DOHH2 (cell line): ENCODE results near the gene CORO2B.

Source experiments
- H3F3A ChIP-seq: fragments of 200-600 bp; sonication (generic), shearing (Covaris generic); 2 replicates; pipeline ENCODE4 v1.6.0; 2016; ENCODE audit warnings: antibody characterized with exemption, mild to moderate bottlenecking; ENCODE audit not compliant: control insufficient read depth, insufficient read depth
- H3K27ac ChIP-seq: fragments of 200-600 bp; sonication (generic); 2 replicates; pipeline ENCODE4 v1.5.1; 2014; ENCODE audit warnings: low read depth, mild to moderate bottlenecking, low read length, moderate library complexity
- H3K27me3 ChIP-seq: fragments of 200-600 bp; sonication (generic); 2 replicates; pipeline ENCODE4 v1.6.1; 2014; ENCODE audit warnings: mild to moderate bottlenecking, low read length, mixed read lengths; ENCODE audit not compliant: control insufficient read depth
- H3K36me3 ChIP-seq: fragments of 200-600 bp; sonication (generic); 2 replicates; pipeline ENCODE4 v1.6.1; 2014; ENCODE audit warnings: mild to moderate bottlenecking, low read length, moderate library complexity, mixed read lengths; ENCODE audit not compliant: control insufficient read depth
- H3K4me1 ChIP-seq: fragments of 200-600 bp; sonication (generic); 2 replicates; pipeline ENCODE4 v1.6.1; 2014; ENCODE audit warnings: mild to moderate bottlenecking, low read length, mixed read lengths; ENCODE audit not compliant: control insufficient read depth
- H3K4me2 ChIP-seq: fragments of 200-600 bp; sonication (generic); 2 replicates; pipeline ENCODE4 v1.6.0; 2014; ENCODE audit warnings: mild to moderate bottlenecking, low read length, moderate library complexity
- H3K4me3 ChIP-seq: fragments of 200-600 bp; sonication (generic); 2 replicates; pipeline ENCODE4 v1.5.1; 2014; ENCODE audit warnings: mild to moderate bottlenecking, low read length, mixed read lengths
- H3K79me2 ChIP-seq: fragments of 200-600 bp; sonication (generic); 2 replicates; pipeline ENCODE4 v1.6.1; 2014; ENCODE audit warnings: mild to moderate bottlenecking, low read length, mixed read lengths; ENCODE audit not compliant: control insufficient read depth
- H3K9me2 ChIP-seq: fragments of 200-600 bp; sonication (generic); replicated peaks from 2 replicates; pipeline ENCODE4 v1.6.1; 2014; ENCODE audit warnings: mild to moderate bottlenecking, low read length, mixed read lengths; ENCODE audit not compliant: control insufficient read depth
- H3K9me3 ChIP-seq: fragments of 200-600 bp; sonication (generic); 2 replicates; pipeline ENCODE4 v1.6.1; 2014; ENCODE audit warnings: antibody characterized with exemption, low read length, mixed read lengths; ENCODE audit not compliant: control insufficient read depth, insufficient read depth
- H4K20me1 ChIP-seq: fragments of 200-600 bp; sonication (generic); 2 replicates; pipeline ENCODE4 v1.6.0; 2014; ENCODE audit warnings: low read depth, mild to moderate bottlenecking, antibody characterized with exemption, low read length, moderate library complexity; ENCODE audit not compliant: control insufficient read depth, insufficient read depth
- CTCF ChIP-seq: fragments of 200-600 bp; sonication (generic); IDR thresholded peaks from one replicate; pipeline ENCODE4 v1.5.1; 2014; ENCODE audit warnings: antibody characterized with exemption, mild to moderate bottlenecking, low read depth, low read length; ENCODE audit not compliant: poor library complexity, severe bottlenecking
- EZH2phosphoT487 ChIP-seq: fragments of 200-600 bp; sonication (generic); IDR thresholded peaks from 2 replicates; pipeline ENCODE4 v1.6.1; 2017; ENCODE audit warnings: borderline replicate concordance, mild to moderate bottlenecking, antibody characterized with exemption, low read length, moderate library complexity, mixed read lengths

CORO2B gene

GRCh38 chr15:68774120-68774519 is 195.3 kb downstream of the CORO2B start:
- no peaks in the 10 kb centered on the region for H3K4me1 ChIP-seq
- H3K4me2 ChIP-seq = no peak overlapping the region
- no peaks in the 10 kb centered on the region for H4K20me1 ChIP-seq
- H3K79me2 ChIP-seq = no peaks in the 10 kb centered on the region
- peaks cover 14% of the 10 kb centered on the region for H3K36me3 ChIP-seq
- H3K9me3 ChIP-seq = no peaks in the 10 kb centered on the region
- H3K27ac ChIP-seq = no peak overlapping the region
- no peak for TF ChIP-seq CTCF
- no peak for TF ChIP-seq EZH2phosphoT487
- H3F3A ChIP-seq = peaks cover 6% of the 10 kb centered on the region
- H3K9me2 ChIP-seq = no peaks in the 10 kb centered on the region
- H3K27me3 ChIP-seq = no peaks in the 10 kb centered on the region; the same call in 1 of the 2 replicates
- no peak overlapping the region for H3K4me3 ChIP-seq

DNA sequence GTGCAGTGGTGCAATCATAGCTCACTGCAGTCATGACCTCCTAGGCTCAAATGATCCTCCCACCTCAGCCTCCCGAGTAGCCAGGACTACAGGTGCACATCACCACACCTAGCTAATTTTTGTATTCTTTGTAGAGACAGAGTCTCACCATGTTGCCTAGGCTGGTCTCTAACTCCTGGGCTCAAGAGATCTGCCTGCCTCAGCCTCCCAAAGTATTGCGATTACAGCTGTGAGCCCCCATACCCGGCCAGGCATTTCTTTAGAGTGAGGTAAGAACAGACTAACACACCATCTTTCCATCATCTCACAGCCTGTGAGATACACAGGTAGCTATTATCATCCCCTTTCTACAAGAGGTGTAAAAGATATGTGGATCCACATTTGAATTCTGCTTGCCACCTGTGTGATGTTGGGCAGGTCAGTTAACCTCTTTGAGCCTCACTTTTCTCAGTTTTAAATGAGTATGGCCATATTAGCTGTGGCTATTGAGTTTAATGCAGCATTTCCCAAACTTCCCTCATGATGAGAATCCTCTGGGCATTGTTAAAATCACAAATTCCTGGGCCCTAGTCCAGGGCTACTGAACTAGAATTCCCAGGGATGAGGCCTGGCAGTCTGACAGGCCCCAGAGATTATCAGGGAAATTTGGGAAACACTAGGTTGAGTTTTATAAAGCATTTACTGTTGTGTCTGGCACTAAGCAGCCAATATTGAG is 195.9 kb downstream of the CORO2B start:
- peaks cover 12% of the 10 kb centered on the region for H3F3A ChIP-seq
- H3K79me2 ChIP-seq = no peaks in the 10 kb centered on the region
- H3K27ac ChIP-seq = no peak overlapping the region
- H3K4me3 ChIP-seq = no peak overlapping the region
- no peaks in the 10 kb centered on the region for H3K9me3 ChIP-seq
- no peaks in the 10 kb centered on the region for H3K4me1 ChIP-seq
- no peaks in the 10 kb centered on the region; the same call in 1 of the 2 replicates for H3K27me3 ChIP-seq
- no peak overlapping the region for H3K4me2 ChIP-seq
- no peak for TF ChIP-seq EZH2phosphoT487
- no peak for TF ChIP-seq CTCF
- H3K36me3 ChIP-seq = peaks cover 19% of the 10 kb centered on the region
- H3K9me2 ChIP-seq = no peaks in the 10 kb centered on the region
- H4K20me1 ChIP-seq = no peaks in the 10 kb centered on the region

DNA sequence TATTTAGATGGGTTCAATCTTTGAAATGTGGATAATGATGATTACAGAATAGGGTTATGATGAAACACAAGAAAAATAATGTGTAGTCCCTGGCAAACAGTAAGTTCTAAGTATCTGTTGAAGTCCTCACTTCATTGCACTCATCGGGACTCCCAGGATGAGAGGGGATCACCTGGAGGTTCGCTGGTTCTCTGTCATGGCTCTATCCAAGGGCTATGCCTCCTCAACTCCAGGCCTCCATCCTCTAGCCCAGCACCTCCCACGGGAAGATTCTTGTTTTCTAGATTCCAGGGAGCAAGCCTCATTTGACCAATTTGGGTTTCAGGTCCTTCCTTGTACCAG is 196.4 kb downstream of the CORO2B start:
- Histone ChIP-seq H3K4me1 (no peaks in the 10 kb centered on the region), H3K9me2 (no peaks in the 10 kb centered on the region), H3F3A (peaks cover 12% of the 10 kb centered on the region), H3K27me3 (no peaks in the 10 kb centered on the region; the same call in 1 of the 2 replicates), H3K9me3 (no peaks in the 10 kb centered on the region), H3K27ac (no peak overlapping the region), H3K36me3 (peaks cover 22% of the 10 kb centered on the region), H3K79me2 (no peaks in the 10 kb centered on the region), H3K4me2 (no peak overlapping the region), H4K20me1 (no peaks in the 10 kb centered on the region), H3K4me3 (no peak overlapping the region)
- TF ChIP-seq EZH2phosphoT487 = no peak
- TF ChIP-seq CTCF = no peak
